Astrocyte of the spinal cord (primary cell): ENCODE data around the gene TOMM20.

ENCODE experiments used
- DNase-seq: peaks from one replicate; pipeline ENCODE4 v3.0.0; 2011; ENCODE audit warnings: low read depth, low spot score
- H3K4me3 ChIP-seq: 2 replicates; pipeline ENCODE4 v1.5.1; 2011; ENCODE audit warnings: low read depth, mild to moderate bottlenecking, low read length, moderate library complexity
- in situ Hi-C: cut with HindIII; loops from 2 replicates; pipeline ENCODE4 v1.10.0; 2017; ENCODE audit warnings: low sequenced_read_pairs
- TF ChIP-seq, protein P1 (sequence below): IDR thresholded peaks from 2 replicates; pipeline ENCODE4 v1.5.1; 2012; ENCODE audit warnings: low read depth, mild to moderate bottlenecking, low read length, inconsistent platforms

TOMM20 gene

DNA sequence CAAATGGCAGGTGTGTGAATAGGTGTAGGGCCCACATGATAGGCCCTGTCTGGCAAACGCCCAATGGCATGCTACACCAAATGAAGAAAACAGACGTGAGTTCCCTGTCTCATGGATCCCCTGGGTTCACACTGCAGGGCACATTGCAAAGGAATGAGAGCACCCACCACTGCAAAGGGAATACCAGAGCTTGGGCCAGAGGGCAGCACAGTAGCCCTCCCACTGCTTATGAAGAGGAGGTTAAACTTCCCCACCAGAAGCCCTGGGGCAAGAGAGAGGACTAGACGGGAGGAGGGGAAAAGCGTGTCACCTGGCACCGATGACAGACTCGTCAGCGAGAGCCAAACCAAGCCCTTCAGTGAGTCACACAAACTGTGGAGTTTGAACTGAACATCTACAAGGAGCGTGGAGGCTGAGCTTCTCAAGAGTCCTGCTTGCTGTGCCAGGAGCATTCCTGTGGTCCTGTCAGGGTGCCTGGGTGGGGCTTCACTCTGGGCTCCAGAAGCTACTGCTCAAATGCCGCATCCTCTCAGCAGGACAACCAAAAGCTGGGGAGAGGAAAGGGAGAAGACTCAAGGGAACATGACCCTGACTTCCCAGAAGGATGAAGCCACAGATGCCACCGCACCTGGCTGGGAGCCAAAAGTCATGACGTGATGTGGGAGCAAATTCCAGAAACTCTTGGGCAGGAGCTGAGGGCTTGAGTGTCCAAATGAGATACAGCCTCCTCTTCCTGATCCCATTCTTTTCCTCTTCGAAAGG, 61.1 kb downstream of the TOMM20 start:
- TF ChIP-seq, protein P1, sequence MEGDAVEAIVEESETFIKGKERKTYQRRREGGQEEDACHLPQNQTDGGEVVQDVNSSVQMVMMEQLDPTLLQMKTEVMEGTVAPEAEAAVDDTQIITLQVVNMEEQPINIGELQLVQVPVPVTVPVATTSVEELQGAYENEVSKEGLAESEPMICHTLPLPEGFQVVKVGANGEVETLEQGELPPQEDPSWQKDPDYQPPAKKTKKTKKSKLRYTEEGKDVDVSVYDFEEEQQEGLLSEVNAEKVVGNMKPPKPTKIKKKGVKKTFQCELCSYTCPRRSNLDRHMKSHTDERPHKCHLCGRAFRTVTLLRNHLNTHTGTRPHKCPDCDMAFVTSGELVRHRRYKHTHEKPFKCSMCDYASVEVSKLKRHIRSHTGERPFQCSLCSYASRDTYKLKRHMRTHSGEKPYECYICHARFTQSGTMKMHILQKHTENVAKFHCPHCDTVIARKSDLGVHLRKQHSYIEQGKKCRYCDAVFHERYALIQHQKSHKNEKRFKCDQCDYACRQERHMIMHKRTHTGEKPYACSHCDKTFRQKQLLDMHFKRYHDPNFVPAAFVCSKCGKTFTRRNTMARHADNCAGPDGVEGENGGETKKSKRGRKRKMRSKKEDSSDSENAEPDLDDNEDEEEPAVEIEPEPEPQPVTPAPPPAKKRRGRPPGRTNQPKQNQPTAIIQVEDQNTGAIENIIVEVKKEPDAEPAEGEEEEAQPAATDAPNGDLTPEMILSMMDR: no peak
- no peak overlapping the region for H3K4me3 ChIP-seq
- DNase-seq: peak; percentile 99
- in situ Hi-C loops: no loop called here

DNA sequence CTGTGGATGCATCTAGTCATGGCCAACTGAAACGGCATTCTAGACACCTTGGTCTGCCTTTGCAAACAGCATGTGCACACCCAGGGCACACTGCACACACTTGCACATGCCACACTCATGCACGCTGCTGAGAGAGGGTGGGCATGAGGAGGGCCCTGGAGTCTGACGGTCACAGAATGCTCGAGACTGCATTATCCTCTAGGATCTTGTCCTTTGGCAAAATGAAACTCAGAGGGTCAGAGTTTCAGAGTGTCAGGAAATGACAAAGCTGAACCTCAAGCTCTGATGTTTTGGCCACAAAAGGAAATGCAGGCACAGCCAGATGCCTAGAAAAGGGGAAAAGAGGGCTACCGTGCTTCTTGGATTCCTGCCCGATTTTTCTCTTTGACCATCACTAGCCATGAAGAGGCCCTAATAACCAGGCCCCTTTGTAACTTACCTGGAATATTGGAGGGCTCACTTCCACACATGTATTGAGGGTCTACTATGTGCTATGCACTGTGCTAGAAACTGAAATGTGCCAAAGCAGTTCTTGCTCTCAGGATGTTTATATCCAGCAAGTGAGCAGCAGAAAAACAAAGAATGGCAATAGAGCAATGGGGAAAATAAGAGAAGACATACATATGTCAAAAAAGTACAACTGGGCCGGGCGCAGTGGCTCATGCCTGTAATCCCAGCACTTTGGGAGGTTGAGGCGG, 65.4 kb downstream of the TOMM20 start:
- no peak for DNase-seq
- in situ Hi-C loops: no loop called here
- TF ChIP-seq, protein P1: no peak
- no peak overlapping the region for H3K4me3 ChIP-seq

DNA sequence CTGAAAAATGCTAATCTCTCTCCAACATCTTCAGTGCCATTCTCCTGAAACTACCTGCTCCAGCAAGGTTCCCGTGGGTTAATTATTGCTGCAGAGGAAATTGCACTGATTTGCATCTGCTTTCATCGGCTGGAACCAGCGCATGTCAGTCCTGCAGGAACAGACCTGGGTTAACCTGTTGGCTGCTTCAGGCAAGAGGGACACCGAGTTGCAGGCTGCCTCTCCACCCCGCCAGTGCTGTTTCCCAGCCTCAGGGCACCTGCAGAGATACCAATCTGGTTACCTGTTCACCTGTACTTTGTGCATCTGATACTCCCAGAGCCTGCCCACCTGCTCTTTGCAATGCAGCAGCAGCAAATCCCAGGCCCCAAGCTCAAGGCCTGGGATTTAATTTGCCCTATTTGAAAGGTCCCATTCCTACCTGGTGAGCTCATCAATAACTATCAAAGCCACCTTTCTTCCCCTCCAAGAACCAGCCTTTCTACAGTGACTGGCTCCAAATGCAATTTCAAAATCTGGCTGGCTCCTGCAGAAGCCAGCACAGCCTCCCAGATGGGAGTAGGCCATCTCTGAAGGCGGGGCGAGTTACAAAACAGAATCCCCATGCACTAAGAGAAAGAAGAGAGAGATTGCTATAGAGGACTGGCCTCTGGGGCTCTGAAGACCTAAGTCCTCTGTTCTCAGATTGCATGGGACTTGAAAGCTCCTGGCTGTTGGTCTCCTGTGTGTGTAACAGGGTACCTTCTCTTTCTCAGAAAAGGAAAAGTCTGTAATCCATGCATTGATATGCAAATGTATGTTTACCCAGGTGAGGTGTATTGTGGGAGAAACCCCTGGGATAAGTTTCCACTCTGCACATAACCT, 67.8 kb downstream of the TOMM20 start:
- no peak for DNase-seq
- H3K4me3 ChIP-seq: no peak overlapping the region
- in situ Hi-C loops: no loop called here
- TF ChIP-seq, protein P1: no peak
